HepG2 (cell line): ENCODE results near the gene ZMYM3. TPM values are rescaled to one million over a fixed set of nuclear protein-coding genes. Genes with fewer than 3 reads are reported as not detected.

Experiments used
- CTCF ChIP-seq: sonication (generic); formaldehyde crosslinking; IDR thresholded peaks from 2 replicates; pipeline ENCODE4 v1.5.0; 2020; ENCODE audit warnings: mild to moderate bottlenecking, missing genetic modification reagents, moderate library complexity
- HNF1B ChIP-seq: sonication (generic); formaldehyde crosslinking; IDR thresholded peaks from 2 replicates; pipeline ENCODE4 v1.5.1; 2020; ENCODE audit warnings: mild to moderate bottlenecking, moderate library complexity, missing genetic modification reagents
- KDM6A ChIP-seq: IDR thresholded peaks from 2 replicates; pipeline ENCODE4 v1.6.1; 2016; ENCODE audit warnings: low read depth
- TCF12 ChIP-seq, 2 experiments: fragments of 450-650 bp in 1 of 2; sonication (generic) in 1 of 2; formaldehyde crosslinking in 1 of 2; IDR thresholded peaks; 2 replicates each; pipeline versions ENCODE4 v1.6.1 to v1.8.0; 2017 to 2022; ENCODE audit warnings: antibody characterized with exemption in 1 of 2, mild to moderate bottlenecking in 1 of 2, missing genetic modification reagents in 1 of 2, moderate library complexity in 1 of 2
- ZBTB25 ChIP-seq: IDR thresholded peaks from 2 replicates; pipeline ENCODE4 v1.6.1; 2018; ENCODE audit warnings: missing genetic modification reagents
- ZFP91 ChIP-seq: sonication (generic); formaldehyde crosslinking; IDR thresholded peaks from 2 replicates; pipeline ENCODE4 v1.9.0; 2022; ENCODE audit warnings: missing genetic modification reagents, mild to moderate bottlenecking, borderline replicate concordance
- ZNF142 ChIP-seq: sonication (generic); formaldehyde crosslinking; IDR thresholded peaks from 2 replicates; pipeline ENCODE4 v1.4.0; 2020; ENCODE audit warnings: missing genetic modification reagents
- ZNF329 ChIP-seq: sonication (generic); formaldehyde crosslinking; IDR thresholded peaks from 2 replicates; pipeline ENCODE4 v1.9.0; 2021; ENCODE audit warnings: low read depth, mild to moderate bottlenecking, missing genetic modification reagents
- ZNF335 ChIP-seq: sonication (generic); formaldehyde crosslinking; IDR thresholded peaks from 2 replicates; pipeline ENCODE4 v1.4.0; 2020; ENCODE audit warnings: missing genetic modification reagents
- ZNF580 ChIP-seq: IDR thresholded peaks from 2 replicates; pipeline ENCODE4 v1.6.1; 2016; ENCODE audit warnings: low read depth, borderline replicate concordance
- ZNF616 ChIP-seq: sonication (generic); formaldehyde crosslinking; IDR thresholded peaks from 2 replicates; pipeline ENCODE4 v1.5.0; 2020; ENCODE audit warnings: low read depth, mild to moderate bottlenecking, missing genetic modification reagents
- ZSCAN29 ChIP-seq: sonication (generic); formaldehyde crosslinking; conservative IDR thresholded peaks from 2 replicates; pipeline ENCODE4 v1.4.0; 2020; ENCODE audit warnings: mild to moderate bottlenecking, missing genetic modification reagents
- polyA plus RNA-seq, 8 experiments: library from polyadenylated mRNA; depleted of rRNA in 3 of 8; stranded (reverse) in 7 of 8; unstranded in 1 of 8; fragments of >200 nt; fragmentation: Illumina TruSeq in 4 of 8; extraction: Trizol in 4 of 8; gene quantifications; 2 replicates each; pipeline versions ENCODE4 v1.2.1 to v1.2.3, GENCODE V29; 2011 to 2016; ENCODE audit warnings: low read depth in 4 of 8, missing spikeins in 1 of 8, mixed read lengths in 1 of 8; ENCODE audit not compliant: insufficient read depth in 1 of 8
- total RNA-seq, 5 experiments: library from RNA; depleted of rRNA; stranded (reverse); fragments of >200 nt; fragmentation: Illumina TruSeq; extraction: Trizol; gene quantifications; 2 replicates each; pipeline ENCODE4 v1.2.3, GENCODE V29; 2016; ENCODE audit warnings: low read depth in 1 of 5

Gene ZMYM3
- total and polyA plus RNA-seq, 2 of the 13 experiments (the other 11 are each of a cell fraction or from before 2014, with no cell fraction given) = 26.4 to 35.4 TPM

- no peak for TF ChIP-seq ZNF142
- no peak for TF ChIP-seq HNF1B (CRISPR knock-in tag)
- no peak for TF ChIP-seq KDM6A (CRISPR knock-in tag)
- no peak for TF ChIP-seq ZSCAN29
- no peak for TF ChIP-seq ZNF335
- TF ChIP-seq ZNF616 = no peak
- TF ChIP-seq ZNF329 (CRISPR knock-in tag) = no peak
- no peak for TF ChIP-seq TCF12 (IDR thresholded peaks at IDR 0.05)
- TF ChIP-seq TCF12 (CRISPR knock-in tag; IDR thresholded peaks at IDR 0.05) = no peak
- no peak for TF ChIP-seq ZBTB25 (CRISPR knock-in tag)
- no peak for TF ChIP-seq CTCF (CRISPR knock-in tag)
- TF ChIP-seq ZNF580 (CRISPR knock-in tag) = no peak
- peak; percentile 100 for TF ChIP-seq ZFP91 (CRISPR knock-in tag)
Observed at GRCh38 chrX:71254092-71254963, at the start of gene ZMYM3 (continued).
